Fibroblast of pulmonary artery (primary cell): ENCODE data around the gene CERS1.
"Not testable (repeated sequence)": the region's sequence is repeated elsewhere in the genome, so short reads cannot be mapped to it uniquely, and the experiment has no call there.

Experiments
- DNase-seq: peaks from one replicate; pipeline ENCODE4 v3.0.0-alpha.2; 2010; ENCODE audit warnings: low read depth
- H3K4me3 ChIP-seq: replicated peaks from 2 replicates; pipeline ENCODE4 v1.5.1; 2011; ENCODE audit warnings: low read depth, mild to moderate bottlenecking, control low read depth, low read length, moderate library complexity
- CTCF ChIP-seq: IDR thresholded peaks from 2 replicates; pipeline ENCODE4 v1.5.1; 2011; ENCODE audit warnings: mild to moderate bottlenecking, control low read depth, low read length, inconsistent platforms; ENCODE audit errors: missing control alignments

Gene CERS1

DNA sequence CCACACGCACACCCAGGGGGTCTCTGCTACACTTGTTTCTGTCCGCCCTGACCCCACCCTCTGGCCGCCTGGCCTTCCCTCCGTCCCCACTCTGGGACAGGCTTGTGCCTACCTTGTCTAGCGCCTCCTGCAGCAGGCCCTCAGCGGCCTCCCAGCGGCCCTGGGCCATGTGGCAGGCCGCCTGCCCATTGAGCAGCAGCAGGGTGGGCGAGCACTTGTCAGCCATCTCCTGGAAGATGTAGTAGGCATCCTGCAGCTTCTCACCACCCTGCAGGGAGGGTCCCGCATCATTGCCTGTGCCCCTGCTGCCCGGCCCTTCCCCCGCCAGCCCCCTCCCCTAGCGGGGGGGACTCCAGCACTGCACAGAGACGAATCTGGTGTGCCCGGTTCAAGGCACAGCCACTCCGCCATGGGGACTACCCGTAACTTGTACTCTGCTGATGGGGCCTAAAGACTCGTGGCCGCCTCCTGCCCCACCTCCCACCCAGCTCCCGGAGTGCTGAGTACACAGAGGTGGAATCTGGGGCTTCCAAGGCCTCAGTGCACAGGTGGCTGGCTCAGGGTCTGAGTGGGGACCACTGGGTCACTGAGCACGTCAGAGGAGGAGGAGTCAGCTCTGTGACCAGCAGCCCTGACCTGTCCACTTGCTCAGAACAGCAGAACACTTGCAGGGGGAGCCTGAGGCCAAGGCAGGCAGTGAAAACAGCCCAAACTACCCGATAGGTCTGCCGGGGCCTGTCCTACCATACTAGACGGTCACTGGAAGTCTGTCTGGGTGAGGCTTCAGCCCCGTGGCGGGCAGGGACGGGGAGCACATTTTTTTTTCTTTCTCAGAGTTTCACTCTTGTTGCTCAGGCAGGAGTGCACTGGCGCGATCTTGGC lies 7.4 kb upstream of the CERS1 start:
- DNase-seq = no peak
- no peak overlapping the region for H3K4me3 ChIP-seq
- no peak for TF ChIP-seq CTCF

GRCh38 chr19:18902519-18902918 lies 6.6 kb upstream of the CERS1 start:
- DNase-seq, H3K4me3 ChIP-seq: not testable (repeated sequence)

- no peak for TF ChIP-seq CTCF
- no peak overlapping the region for H3K4me3 ChIP-seq
- no peak for DNase-seq
Measured at GRCh38 chr19:18901491-18901890, 5.5 kb upstream of the CERS1 start.

DNA sequence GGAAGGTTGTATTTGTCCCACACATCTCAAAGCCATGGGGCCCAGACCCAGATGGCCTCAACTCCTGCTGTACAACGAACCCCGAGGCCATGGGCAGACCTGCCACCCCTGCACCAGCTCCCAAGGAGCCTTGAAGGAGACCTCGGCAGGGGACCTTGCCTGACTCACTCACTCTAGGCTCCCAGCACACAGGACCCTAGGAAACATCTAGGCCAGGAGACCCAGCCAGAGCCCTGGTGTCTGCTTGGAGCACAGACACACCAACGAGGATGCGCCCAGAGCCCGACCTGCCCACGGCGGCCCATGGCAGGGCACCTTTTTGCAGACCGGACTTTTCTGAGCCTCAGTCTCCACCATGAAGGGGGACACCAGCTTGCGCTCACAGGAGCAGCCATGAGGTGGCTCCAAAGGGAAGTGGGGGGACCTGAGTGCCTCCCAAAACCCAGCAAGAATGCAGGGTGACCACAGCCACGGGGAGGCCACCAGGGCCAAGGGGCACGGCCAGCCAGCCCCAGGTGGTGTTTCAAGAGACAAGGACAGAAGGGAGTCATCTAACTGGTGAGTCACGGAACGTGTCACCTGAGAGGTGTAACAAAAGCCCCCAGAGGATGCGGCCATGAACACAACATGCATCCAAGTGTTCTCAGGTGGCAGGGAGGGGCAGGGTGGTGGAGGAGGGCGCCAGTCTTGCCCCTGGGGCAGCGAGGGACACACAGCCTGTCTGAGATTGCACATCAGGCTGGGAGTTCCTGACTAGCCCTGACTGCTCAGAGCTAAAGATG lies 4.9 kb upstream of the CERS1 start:
- no peak for DNase-seq
- TF ChIP-seq CTCF = no peak
- H3K4me3 ChIP-seq = no peak overlapping the region

DNA sequence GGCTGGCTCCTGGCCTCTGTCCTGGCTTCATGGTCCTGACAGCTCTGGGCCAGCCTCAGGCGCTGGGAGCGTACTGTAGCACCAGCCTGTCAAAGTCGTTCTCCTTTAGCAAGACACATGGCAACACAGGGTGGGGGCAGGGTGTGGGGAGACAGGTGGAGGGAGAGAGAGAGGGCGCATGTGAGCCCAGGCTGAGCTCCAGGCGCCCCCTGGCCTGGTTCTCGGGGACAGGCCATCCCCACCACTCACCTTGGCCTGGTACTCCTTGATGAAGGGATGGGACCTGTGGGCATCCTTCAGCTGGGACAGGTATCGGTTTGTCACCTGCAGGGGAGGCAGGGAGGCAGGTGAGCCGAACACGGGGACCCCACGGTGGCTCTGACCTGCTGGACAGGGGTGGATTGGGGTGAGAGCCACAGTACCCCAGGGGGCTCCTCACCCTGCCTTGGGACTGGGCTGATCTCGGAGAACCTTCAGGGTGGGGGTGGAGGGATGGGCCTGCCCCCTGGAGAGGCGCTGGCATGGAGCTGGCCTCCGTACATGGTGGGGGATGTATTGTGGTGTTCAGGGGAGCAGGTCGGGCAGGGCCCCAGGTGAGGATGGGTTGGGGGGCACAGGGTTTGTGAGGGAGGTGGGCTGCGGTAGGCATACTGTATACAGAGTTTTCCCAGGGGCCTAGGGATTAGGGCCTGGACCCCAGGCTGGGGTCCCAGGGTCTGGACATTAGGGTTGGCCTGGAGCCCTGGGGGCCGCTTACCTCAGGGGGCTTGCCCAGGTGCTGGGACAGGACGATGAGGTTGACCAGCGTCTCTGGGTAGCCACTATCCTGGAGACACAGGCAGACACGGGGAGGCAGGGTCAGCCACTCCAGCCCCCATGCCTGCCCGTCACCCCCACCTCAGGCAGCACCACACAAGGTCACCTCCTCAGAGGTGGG lies 3.9 kb upstream of the CERS1 start:
- no peak for DNase-seq
- no peak overlapping the region for H3K4me3 ChIP-seq
- no peak for TF ChIP-seq CTCF

GRCh38 chr19:18898607-18899408 lies 2.9 kb upstream of the CERS1 start:
- TF ChIP-seq CTCF = no peak
- H3K4me3 ChIP-seq = no peak overlapping the region
- no peak for DNase-seq
